GM12864 (cell line): ENCODE measurements around the gene KATNBL1.

Source experiments
- DNase-seq: peaks from one replicate; pipeline ENCODE4 v3.0.0-alpha.2; 2011; ENCODE audit warnings: low read depth
- H3K4me3 ChIP-seq: 2 replicates; pipeline ENCODE4 v1.5.1; 2011; ENCODE audit warnings: mild to moderate bottlenecking, low read depth, low read length, control low read depth
- CTCF ChIP-seq: IDR thresholded peaks from 2 replicates; pipeline ENCODE4 v1.5.1; 2011; ENCODE audit warnings: low read depth, mild to moderate bottlenecking, moderate library complexity, low read length, control low read depth, inconsistent platforms; ENCODE audit errors: missing control alignments

The KATNBL1 gene

GRCh38 chr15:34243226-34243625, 33.3 kb upstream of the KATNBL1 start:
- TF ChIP-seq CTCF: no peak

GRCh38 chr15:34242331-34242710, 32.4 kb upstream of the KATNBL1 start:
- H3K4me3 ChIP-seq: no peak overlapping the region
- DNase-seq: no peak
- TF ChIP-seq CTCF: no peak

More at GRCh38 chr15:34243226-34243625, 33.3 kb upstream of the KATNBL1 start:
- H3K4me3 ChIP-seq: no peak overlapping the region
- DNase-seq: no peak

GRCh38 chr15:34241376-34242330, 31.8 kb upstream of the KATNBL1 start:
- peak; percentile 19 for DNase-seq
- peak; percentile 65 for TF ChIP-seq CTCF
- H3K4me3 ChIP-seq: no peak overlapping the region

- no peak for TF ChIP-seq CTCF
- no peak for DNase-seq
- no peak overlapping the region for H3K4me3 ChIP-seq
Observed at GRCh38 chr15:34240537-34240936, 30.6 kb upstream of the KATNBL1 start.

- no peak overlapping the region for H3K4me3 ChIP-seq
- TF ChIP-seq CTCF: no peak
- DNase-seq: no peak
Observed at GRCh38 chr15:34239151-34239808, 29.4 kb upstream of the KATNBL1 start.

- TF ChIP-seq CTCF: no peak
- H3K4me3 ChIP-seq: no peak overlapping the region
- DNase-seq: no peak
Observed at GRCh38 chr15:34233614-34234013, 23.7 kb upstream of the KATNBL1 start.
